ENCODE results near the gene ADPRH. TPM values are rescaled to one million over a fixed set of nuclear protein-coding genes. Genes with fewer than 3 reads are reported as not detected.
"Not testable (repeated sequence)": the region's sequence is repeated elsewhere in the genome, so short reads cannot be mapped to it uniquely, and the experiment has no call there.

The ADPRH gene
- total and polyA plus RNA-seq, 4 experiments from 2014 or later = 1.2 to 3.4 (median 1.7) TPM

GRCh38 chr3:119588112-119588511 lies 8.8 kb downstream of the ADPRH start:
- ChIA-PET POLR2A (ENCODE audit: partially characterized antibody) (no interaction called here), CTCF (ENCODE audit: partially characterized antibody) (no interaction called here)
- no peaks in the 10 kb centered on the region for H3K9me3 ChIP-seq (ENCODE audit: control insufficient read depth in 1 of 2, low read length in 2 of 2)
- intact Hi-C loops (cut with micrococcal nuclease) = no loop called here
- no peak for DNase-seq
- Mint-ChIP-seq H3K9me3 (peaks cover 0 to 8% (median 0%) of the 10 kb centered on the region in 8 donors), H3K4me1 (peaks cover 0 to 2% (median under 1%) of the 10 kb centered on the region in 4 donors), H3K27ac (no peak overlapping the region), H3K27me3 (peaks cover 0 to 4% of the 10 kb centered on the region in 2 donors), H3K36me3 (peaks cover 0 to 1% of the 10 kb centered on the region in 2 donors), H3K4me3 (no peak overlapping the region)
- H3K27me3 ChIP-seq (ENCODE audit: insufficient read depth, low read length) = no peaks in the 10 kb centered on the region
- no peak overlapping the region for H3K27ac ChIP-seq (ENCODE audit: low read depth, low read length)
- H3K4me1 ChIP-seq (ENCODE audit: insufficient read depth, low read length) = no peaks in the 10 kb centered on the region
- no peak overlapping the region for H3K4me3 ChIP-seq (ENCODE audit: low read length in 2 of 2)
- H3K36me3 ChIP-seq (ENCODE audit: insufficient read depth, low read length) = no peaks in the 10 kb centered on the region

GRCh38 chr3:119589102-119589773 lies 9.9 kb downstream of the ADPRH start:
- intact Hi-C loops (cut with micrococcal nuclease) = no loop called here
- Mint-ChIP-seq H3K4me1 (peaks cover 0 to 2% (median under 1%) of the 10 kb centered on the region in 4 donors), H3K36me3 (peaks cover 0 to 1% of the 10 kb centered on the region in 2 donors), H3K27me3 (peaks cover 0 to 4% of the 10 kb centered on the region in 2 donors), H3K9me3 (peaks cover 0 to 8% (median 0%) of the 10 kb centered on the region in 8 donors), H3K4me3 (no peak overlapping the region), H3K27ac (peak overlapping the region in 3 of 7 donors; percentile 13 to 43 (median 28))
- ChIA-PET POLR2A (ENCODE audit: partially characterized antibody) (no interaction called here), CTCF (ENCODE audit: partially characterized antibody) (no interaction called here)
- no peaks in the 10 kb centered on the region for H3K4me1 ChIP-seq (ENCODE audit: insufficient read depth, low read length)
- H3K27ac ChIP-seq (ENCODE audit: low read depth, low read length) = no peak overlapping the region
- no peaks in the 10 kb centered on the region for H3K27me3 ChIP-seq (ENCODE audit: insufficient read depth, low read length)
- DNase-seq = no peak
- H3K36me3 ChIP-seq (ENCODE audit: insufficient read depth, low read length) = no peaks in the 10 kb centered on the region
- no peak overlapping the region for H3K4me3 ChIP-seq (ENCODE audit: low read length in 2 of 2)
- no peaks in the 10 kb centered on the region for H3K9me3 ChIP-seq (ENCODE audit: control insufficient read depth in 1 of 2, low read length in 2 of 2)

GRCh38 chr3:119590706-119591105 lies 11.4 kb downstream of the ADPRH start:
- H3K27ac ChIP-seq (ENCODE audit: low read depth, low read length) = no peak overlapping the region
- H3K9me3 ChIP-seq (ENCODE audit: control insufficient read depth in 1 of 2, low read length in 2 of 2) = no peaks in the 10 kb centered on the region
- no peak for DNase-seq
- H3K36me3 ChIP-seq (ENCODE audit: insufficient read depth, low read length) = no peaks in the 10 kb centered on the region
- intact Hi-C loops (cut with micrococcal nuclease) = no loop called here
- H3K27ac Mint-ChIP-seq = no peak overlapping the region
- POLR2A ChIA-PET (ENCODE audit: partially characterized antibody) = no interaction called here
- CTCF ChIA-PET (ENCODE audit: partially characterized antibody) = no interaction called here
- H3K4me1 Mint-ChIP-seq = peaks cover 0 to 2% (median under 1%) of the 10 kb centered on the region in 4 donors
- peaks cover 0 to 8% (median 0%) of the 10 kb centered on the region in 8 donors for H3K9me3 Mint-ChIP-seq
- H3K27me3 ChIP-seq (ENCODE audit: insufficient read depth, low read length) = no peaks in the 10 kb centered on the region
- peaks cover 0 to 1% of the 10 kb centered on the region in 2 donors for H3K36me3 Mint-ChIP-seq
- no peaks in the 10 kb centered on the region for H3K4me1 ChIP-seq (ENCODE audit: insufficient read depth, low read length)
- no peak overlapping the region for H3K4me3 Mint-ChIP-seq
- peaks cover 0 to 4% of the 10 kb centered on the region in 2 donors for H3K27me3 Mint-ChIP-seq
- no peak overlapping the region for H3K4me3 ChIP-seq (ENCODE audit: low read length in 2 of 2)

- ChIA-PET POLR2A (ENCODE audit: partially characterized antibody) (no interaction called here), CTCF (ENCODE audit: partially characterized antibody) (no interaction called here)
- Mint-ChIP-seq H3K27ac (no peak overlapping the region), H3K36me3 (peaks cover 0 to 1% of the 10 kb centered on the region in 2 donors), H3K9me3 (peaks cover 0 to 8% (median 0%) of the 10 kb centered on the region in 8 donors), H3K4me1 (peaks cover 0 to 5% (median 2%) of the 10 kb centered on the region in 4 donors), H3K27me3 (peaks cover 0 to 4% of the 10 kb centered on the region in 2 donors), H3K4me3 (no peak overlapping the region)
- H3K36me3 ChIP-seq (ENCODE audit: insufficient read depth, low read length) = no peaks in the 10 kb centered on the region
- no peaks in the 10 kb centered on the region for H3K27me3 ChIP-seq (ENCODE audit: insufficient read depth, low read length)
- intact Hi-C loops (cut with micrococcal nuclease) = no loop called here
- no peak overlapping the region for H3K4me3 ChIP-seq (ENCODE audit: low read length in 2 of 2)
- no peaks in the 10 kb centered on the region for H3K4me1 ChIP-seq (ENCODE audit: insufficient read depth, low read length)
- H3K27ac ChIP-seq (ENCODE audit: low read depth, low read length) = no peak overlapping the region
- no peak for DNase-seq
- no peaks in the 10 kb centered on the region for H3K9me3 ChIP-seq (ENCODE audit: control insufficient read depth in 1 of 2, low read length in 2 of 2)
These were observed 13.6 kb downstream of the ADPRH start for GRCh38 chr3:119592861-119593260.

GRCh38 chr3:119594066-119594465 lies 14.8 kb downstream of the ADPRH start:
- Mint-ChIP-seq H3K9me3 (peaks cover 0 to 8% (median 0%) of the 10 kb centered on the region in 8 donors), H3K27me3 (peaks cover 0 to 4% of the 10 kb centered on the region in 2 donors), H3K4me1 (peaks cover 0 to 4% (median 2%) of the 10 kb centered on the region in 4 donors), H3K27ac (no peak overlapping the region), H3K36me3 (peaks cover 0 to 1% of the 10 kb centered on the region in 2 donors), H3K4me3 (no peak overlapping the region)
- intact Hi-C loops (cut with micrococcal nuclease) = no loop called here
- no peak for DNase-seq
- no peak overlapping the region for H3K27ac ChIP-seq (ENCODE audit: low read depth, low read length)
- H3K36me3 ChIP-seq (ENCODE audit: insufficient read depth, low read length) = no peaks in the 10 kb centered on the region
- CTCF ChIA-PET (ENCODE audit: partially characterized antibody) = no interaction called here
- no peaks in the 10 kb centered on the region for H3K4me1 ChIP-seq (ENCODE audit: insufficient read depth, low read length)
- H3K27me3 ChIP-seq (ENCODE audit: insufficient read depth, low read length) = no peaks in the 10 kb centered on the region
- POLR2A ChIA-PET (ENCODE audit: partially characterized antibody) = no interaction called here
- H3K4me3 ChIP-seq (ENCODE audit: low read length in 2 of 2) = no peak overlapping the region
- no peaks in the 10 kb centered on the region for H3K9me3 ChIP-seq (ENCODE audit: control insufficient read depth in 1 of 2, low read length in 2 of 2)

GRCh38 chr3:119594929-119595328 lies 15.6 kb downstream of the ADPRH start:
- CTCF ChIA-PET (ENCODE audit: partially characterized antibody) = interaction anchor here (0.6 kb wide), 1 partner anchor 43 kb away, joined by 5 read pairs; no protein-coding TSS in a partner anchor
- H3K4me1 ChIP-seq (ENCODE audit: insufficient read depth, low read length); H3K4me1 Mint-ChIP-seq; H3K36me3 Mint-ChIP-seq; H3K27me3 Mint-ChIP-seq; H3K4me3 Mint-ChIP-seq; DNase-seq; H3K36me3 ChIP-seq (ENCODE audit: insufficient read depth, low read length); H3K9me3 ChIP-seq (ENCODE audit: control insufficient read depth in 1 of 2, low read length in 2 of 2); H3K27ac Mint-ChIP-seq; H3K27ac ChIP-seq (ENCODE audit: low read depth, low read length); POLR2A ChIA-PET (ENCODE audit: partially characterized antibody); intact Hi-C loops (cut with micrococcal nuclease); H3K9me3 Mint-ChIP-seq; H3K4me3 ChIP-seq (ENCODE audit: low read length in 2 of 2); H3K27me3 ChIP-seq (ENCODE audit: insufficient read depth, low read length): not testable (repeated sequence)

- H3K36me3 Mint-ChIP-seq = no peaks in the 10 kb centered on the region
- Histone ChIP-seq H3K9me3 (ENCODE audit: control insufficient read depth in 1 of 2, low read length in 2 of 2) (no peaks in the 10 kb centered on the region), H3K36me3 (ENCODE audit: insufficient read depth, low read length) (no peaks in the 10 kb centered on the region), H3K4me1 (ENCODE audit: insufficient read depth, low read length) (no peaks in the 10 kb centered on the region), H3K27ac (ENCODE audit: low read depth, low read length) (no peak overlapping the region), H3K27me3 (ENCODE audit: insufficient read depth, low read length) (no peaks in the 10 kb centered on the region), H3K4me3 (ENCODE audit: low read length in 2 of 2) (no peak overlapping the region)
- no peak for DNase-seq
- H3K9me3 Mint-ChIP-seq = peaks cover 0 to 1% (median 0%) of the 10 kb centered on the region in 8 donors
- no peaks in the 10 kb centered on the region for H3K27me3 Mint-ChIP-seq
- H3K4me3 Mint-ChIP-seq = no peak overlapping the region
- H3K27ac Mint-ChIP-seq = no peak overlapping the region
- ChIA-PET CTCF (ENCODE audit: partially characterized antibody) (interaction anchor here (0.6 kb wide), 1 partner anchor 44 kb away, joined by 5 read pairs; no protein-coding TSS in a partner anchor), POLR2A (ENCODE audit: partially characterized antibody) (no interaction called here)
- H3K4me1 Mint-ChIP-seq = peaks cover 0 to 3% (median 3%) of the 10 kb centered on the region in 4 donors
- intact Hi-C loops (cut with micrococcal nuclease) = no loop called here
These were observed 16.5 kb downstream of the ADPRH start for GRCh38 chr3:119595639-119596334.

Measured in CD4-positive, alpha-beta memory T cell (primary cell).